DND-41 (cell line): ENCODE data around the gene TRAPPC2B.

Experiments used
- ATAC-seq: fragments of 200-7000 bp; cut with Tn5 transposase; 3 replicates; pipeline ENCODE4 v1.9.1; 2021; ENCODE audit warnings: low read depth; ENCODE audit not compliant: insufficient read depth
- DNase-seq: peaks from one replicate; pipeline ENCODE4 v3.0.0-alpha.2; 2020
- H2AFZ ChIP-seq: 2 replicates; pipeline ENCODE4 v1.6.0; 2012; ENCODE audit warnings: low read depth, low read length
- H3K27ac ChIP-seq: 2 replicates; pipeline ENCODE4 v1.5.1; 2012; ENCODE audit warnings: low read length, inconsistent platforms
- H3K27me3 ChIP-seq: fragments of 200-600 bp; sonication (generic); 2 replicates; pipeline ENCODE4 v1.6.0; 2012; ENCODE audit warnings: low read length, mild to moderate bottlenecking, inconsistent platforms; ENCODE audit not compliant: insufficient read depth, poor library complexity
- H3K36me3 ChIP-seq: 2 replicates; pipeline ENCODE4 v1.5.1; 2012; ENCODE audit warnings: low read length, inconsistent platforms; ENCODE audit not compliant: insufficient read depth
- H3K4me1 ChIP-seq: 2 replicates; pipeline ENCODE4 v1.5.1; 2012; ENCODE audit warnings: mild to moderate bottlenecking, low read length; ENCODE audit not compliant: insufficient read depth
- H3K4me2 ChIP-seq: 2 replicates; pipeline ENCODE4 v1.6.0; 2012; ENCODE audit warnings: mild to moderate bottlenecking, moderate library complexity, low read length, inconsistent platforms; ENCODE audit not compliant: insufficient read depth
- H3K4me3 ChIP-seq, 2 experiments: fragments of 200-600 bp in 1 of 2; shearing (Covaris generic) in 1 of 2; 2 replicates each; pipeline ENCODE4 v1.5.1; 2012 to 2016; ENCODE audit warnings: inconsistent platforms in 2 of 2, low read length in 2 of 2, mild to moderate bottlenecking in 2 of 2, low read depth in 1 of 2, moderate library complexity in 1 of 2
- H3K79me2 ChIP-seq: 2 replicates; pipeline ENCODE4 v1.6.0; 2012; ENCODE audit warnings: low read length, inconsistent platforms; ENCODE audit not compliant: insufficient read depth
- H3K9ac ChIP-seq: 2 replicates; pipeline ENCODE4 v1.6.0; 2012; ENCODE audit warnings: low read depth, mild to moderate bottlenecking, inconsistent platforms, low read length, moderate library complexity
- H3K9me3 ChIP-seq: 2 replicates; pipeline ENCODE4 v1.5.1; 2012; ENCODE audit warnings: low read length, moderate library complexity, mild to moderate bottlenecking, inconsistent platforms; ENCODE audit not compliant: insufficient read depth, severe bottlenecking
- H4K20me1 ChIP-seq: 2 replicates; pipeline ENCODE4 v1.6.0; 2012; ENCODE audit warnings: low read length; ENCODE audit not compliant: insufficient read depth
- CTCF ChIP-seq: IDR thresholded peaks from 2 replicates; pipeline ENCODE4 v1.5.1; 2012; ENCODE audit warnings: borderline replicate concordance, low read length, moderate library complexity, mild to moderate bottlenecking; ENCODE audit not compliant: poor library complexity, severe bottlenecking; ENCODE audit errors: extremely low read depth
- EZH2 ChIP-seq: IDR thresholded peaks from 3 replicates; pipeline ENCODE4 v1.6.1; 2012; ENCODE audit warnings: borderline replicate concordance, low read depth, mild to moderate bottlenecking, moderate library complexity, low read length, inconsistent platforms; ENCODE audit not compliant: severe bottlenecking

The TRAPPC2B gene

GRCh38 chr19:57380923-57381322 lies 17.6 kb downstream of the TRAPPC2B start:
- Histone ChIP-seq H2AFZ (no peak overlapping the region), H3K4me2 (no peak overlapping the region), H3K9ac (no peak overlapping the region), H3K79me2 (no peaks in the 10 kb centered on the region), H3K27me3 (no peaks in the 10 kb centered on the region), H3K4me3 (no peak overlapping the region), H3K27ac (no peak overlapping the region), H3K9me3 (no peaks in the 10 kb centered on the region), H4K20me1 (no peaks in the 10 kb centered on the region), H3K36me3 (peaks cover 18% of the 10 kb centered on the region), H3K4me1 (no peaks in the 10 kb centered on the region)
- no peak for TF ChIP-seq CTCF
- no peak for TF ChIP-seq EZH2
- ATAC-seq (no peak), DNase-seq (no peak)

GRCh38 chr19:57382806-57383488 lies 19.6 kb downstream of the TRAPPC2B start:
- Histone ChIP-seq H4K20me1 (no peaks in the 10 kb centered on the region), H3K79me2 (no peaks in the 10 kb centered on the region), H3K9me3 (no peaks in the 10 kb centered on the region), H3K9ac (no peak overlapping the region), H3K36me3 (peaks cover 5% of the 10 kb centered on the region; the same call in 1 of the 2 replicates), H2AFZ (no peak overlapping the region), H3K4me1 (no peaks in the 10 kb centered on the region), H3K27ac (no peak overlapping the region), H3K27me3 (no peaks in the 10 kb centered on the region), H3K4me3 (no peak overlapping the region), H3K4me2 (no peak overlapping the region)
- TF ChIP-seq CTCF (no peak), EZH2 (no peak)
- DNase-seq: no peak
- no peak for ATAC-seq

- ATAC-seq (no peak), DNase-seq (no peak)
- peaks cover 19% of the 10 kb centered on the region; the same call in 1 of the 2 replicates for H4K20me1 ChIP-seq
- H3K27me3 ChIP-seq: no peaks in the 10 kb centered on the region
- H3K4me1 ChIP-seq: peaks cover 36% of the 10 kb centered on the region
- TF ChIP-seq CTCF (no peak), EZH2 (no peak)
- peaks cover 48% of the 10 kb centered on the region for H3K79me2 ChIP-seq
- H2AFZ ChIP-seq: peak overlapping the region; percentile 89
- peak overlapping the region; percentile 83 for H3K27ac ChIP-seq
- no peaks in the 10 kb centered on the region for H3K9me3 ChIP-seq
- peak overlapping the region; percentile 2 to 97; a peak in 2 of 4 replicates for H3K4me3 ChIP-seq
- H3K9ac ChIP-seq: peak overlapping the region; percentile 96
- peak overlapping the region; percentile 93 for H3K4me2 ChIP-seq
- H3K36me3 ChIP-seq: peaks cover 20% of the 10 kb centered on the region
These were observed 25.9 kb downstream of the TRAPPC2B start for GRCh38 chr19:57389194-57389729.
